Right lobe of liver (tissue), 6 donors: Measurements from ENCODE around the gene C18orf63. TPM values are rescaled to one million over a fixed set of nuclear protein-coding genes. Genes with fewer than 3 reads are reported as not detected.

Experiments
- ATAC-seq, 4 donors: fragments of 200-7000 bp; cut with Tn5 transposase; one replicate each; pipeline ENCODE4 v1.9.1; 2020; ENCODE audit warnings: mild to moderate bottlenecking in 4 of 4, moderate library complexity in 4 of 4
- DNase-seq, 3 donors: peaks; one replicate each; pipeline ENCODE4 v3.0.0-alpha.2; 2020
- H3K27ac ChIP-seq, 3 donors: fragments of 200-600 bp; one replicate each; pipeline ENCODE4 v1.8.0; 2022
- H3K27me3 ChIP-seq, 2 donors: fragments of 200-600 bp; one replicate each; pipeline ENCODE4 v1.8.0; 2022
- H3K36me3 ChIP-seq, 4 donors: fragments of 200-600 bp; sonication (generic) in 1 of 4; one replicate each; pipeline versions ENCODE4 v1.5.1 to v1.8.0; 2017 to 2022; ENCODE audit warnings: control low read depth in 1 of 4
- H3K4me1 ChIP-seq, 4 donors: fragments of 200-600 bp; sonication (generic) in 1 of 4; one replicate each; pipeline versions ENCODE4 v1.5.1 to v1.8.0; 2017 to 2022; ENCODE audit warnings: control low read depth in 1 of 4
- H3K4me3 ChIP-seq, 3 donors: fragments of 200-600 bp; one replicate each; pipeline ENCODE4 v1.8.0; 2022
- H3K9me3 ChIP-seq, 4 donors: fragments of 200-600 bp; sonication (generic) in 1 of 4; one replicate each; pipeline versions ENCODE4 v1.5.1 to v1.8.0; 2017 to 2022; ENCODE audit warnings: control low read depth in 1 of 4
- POLR2A ChIP-seq: fragments of 450-650 bp; IDR thresholded peaks from one replicate; pipeline ENCODE4 v1.6.1; 2017; ENCODE audit warnings: antibody characterized with exemption, mild to moderate bottlenecking
- WGBS: methylation state at CpG from one replicate; pipeline ENCODE4 v1.1.6; 2018; ENCODE audit warnings: low coverage, low lambda C conversion rate; ENCODE audit not compliant: insufficient coverage; ENCODE audit errors: missing lambda C conversion rate; 5-methylcytosine and 5-hydroxymethylcytosine counted together
- intact Hi-C, 2 donors: fragments of 100-400 bp; cut with DNase I; formaldehyde crosslinking; loops; one replicate each; pipeline versions ENCODE4 v1.11.2 to v1.14.1; 2022
- total RNA-seq, 6 experiments: library from RNA; depleted of rRNA in 2 of 6; stranded (reverse); fragments of >200 nt in 2 of 6; fragmentation: NEBNext Ultra II Directional in 3 of 6; extraction: Animal tissue kit (Norgen Biotek cat#: 25700) in 3 of 6; gene quantifications; one replicate each; pipeline versions ENCODE4 v1.1.0 to v1.2.4, GENCODE V29; 2016 to 2023
- TF ChIP-seq, protein P1 (sequence below), 4 donors: fragments of 200-600 bp in 3 of 4; fragments of 450-650 bp in 1 of 4; IDR thresholded peaks; one replicate each; pipeline versions ENCODE4 v1.5.1 to v1.8.0; 2016 to 2022; ENCODE audit warnings: antibody characterized with exemption in 4 of 4, mild to moderate bottlenecking in 2 of 4
- donor health status: DM: no; HTN: yes; CAD: no.
- donor health status: DM: no; HTN: no; CAD: no.
- donor health status: DM: no; HTN: no; CAD: no.
- donor health status: DM: no; HTN: yes; CAD: no.
- donor health status: DM: no; HTN: yes; CAD: no.

Gene C18orf63
- total RNA-seq, 6 experiments from 2014 or later, result not detected

DNA sequence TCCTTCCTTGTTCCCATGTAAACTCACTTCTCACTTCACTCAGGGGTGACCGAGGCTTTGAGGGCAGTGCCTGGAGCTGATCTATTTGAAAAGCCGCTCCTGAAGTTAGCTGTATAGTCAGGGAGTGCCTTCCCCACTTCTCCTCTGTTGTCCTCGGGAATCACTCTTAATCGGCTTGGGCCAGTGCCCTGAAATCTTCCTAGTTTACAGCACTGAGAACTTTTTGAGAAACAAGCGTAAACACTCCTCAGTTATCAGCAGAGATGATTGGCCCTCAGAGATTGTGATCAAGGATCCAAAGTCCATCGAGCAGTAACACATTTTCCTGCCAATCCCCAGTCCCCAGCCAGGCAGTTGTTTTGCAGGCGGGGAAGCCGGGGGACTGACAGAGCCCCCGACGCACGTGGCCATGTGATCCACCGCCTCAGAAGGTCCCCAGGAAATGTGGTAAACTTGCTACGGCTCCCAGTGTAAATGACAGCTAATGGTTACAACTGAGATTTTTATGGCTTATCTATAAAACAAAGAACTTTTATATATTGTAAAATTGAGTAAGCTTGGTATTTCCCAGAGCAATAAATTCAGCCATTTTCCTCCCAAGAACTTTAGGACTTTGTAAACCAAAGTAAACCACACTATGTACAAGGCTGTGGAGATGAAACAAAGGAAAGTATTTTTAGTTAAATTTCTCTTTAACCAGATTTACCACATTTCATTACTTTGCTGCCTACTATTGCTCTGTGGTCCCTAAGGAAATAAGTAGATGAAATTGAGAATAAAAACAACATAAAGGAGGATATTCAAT is 53.5 kb downstream of the C18orf63 start:
- no peaks in the 10 kb centered on the region for H3K36me3 ChIP-seq
- no peaks in the 10 kb centered on the region for H3K9me3 ChIP-seq
- H3K4me3 ChIP-seq, result peak overlapping the region; percentile 20 to 39 (median 26)
- H3K27ac ChIP-seq, result peak overlapping the region; percentile 66 to 86 (median 86)
- peak; percentile 53 for TF ChIP-seq POLR2A
- TF ChIP-seq, protein P1, sequence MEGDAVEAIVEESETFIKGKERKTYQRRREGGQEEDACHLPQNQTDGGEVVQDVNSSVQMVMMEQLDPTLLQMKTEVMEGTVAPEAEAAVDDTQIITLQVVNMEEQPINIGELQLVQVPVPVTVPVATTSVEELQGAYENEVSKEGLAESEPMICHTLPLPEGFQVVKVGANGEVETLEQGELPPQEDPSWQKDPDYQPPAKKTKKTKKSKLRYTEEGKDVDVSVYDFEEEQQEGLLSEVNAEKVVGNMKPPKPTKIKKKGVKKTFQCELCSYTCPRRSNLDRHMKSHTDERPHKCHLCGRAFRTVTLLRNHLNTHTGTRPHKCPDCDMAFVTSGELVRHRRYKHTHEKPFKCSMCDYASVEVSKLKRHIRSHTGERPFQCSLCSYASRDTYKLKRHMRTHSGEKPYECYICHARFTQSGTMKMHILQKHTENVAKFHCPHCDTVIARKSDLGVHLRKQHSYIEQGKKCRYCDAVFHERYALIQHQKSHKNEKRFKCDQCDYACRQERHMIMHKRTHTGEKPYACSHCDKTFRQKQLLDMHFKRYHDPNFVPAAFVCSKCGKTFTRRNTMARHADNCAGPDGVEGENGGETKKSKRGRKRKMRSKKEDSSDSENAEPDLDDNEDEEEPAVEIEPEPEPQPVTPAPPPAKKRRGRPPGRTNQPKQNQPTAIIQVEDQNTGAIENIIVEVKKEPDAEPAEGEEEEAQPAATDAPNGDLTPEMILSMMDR (IDR thresholded peaks at IDR 0.05), result no peak
- WGBS, result 17% methylated on average over 13 of the region's 13 CpGs
- ATAC-seq (peak; percentile 82 to 89 (median 84)), DNase-seq (peak; percentile 64 to 85 (median 78))
- no peaks in the 10 kb centered on the region for H3K27me3 ChIP-seq
- H3K4me1 ChIP-seq, result peaks cover 0 to 20% (median 0%) of the 10 kb centered on the region in 4 donors
- intact Hi-C loops, result no loop called here

DNA sequence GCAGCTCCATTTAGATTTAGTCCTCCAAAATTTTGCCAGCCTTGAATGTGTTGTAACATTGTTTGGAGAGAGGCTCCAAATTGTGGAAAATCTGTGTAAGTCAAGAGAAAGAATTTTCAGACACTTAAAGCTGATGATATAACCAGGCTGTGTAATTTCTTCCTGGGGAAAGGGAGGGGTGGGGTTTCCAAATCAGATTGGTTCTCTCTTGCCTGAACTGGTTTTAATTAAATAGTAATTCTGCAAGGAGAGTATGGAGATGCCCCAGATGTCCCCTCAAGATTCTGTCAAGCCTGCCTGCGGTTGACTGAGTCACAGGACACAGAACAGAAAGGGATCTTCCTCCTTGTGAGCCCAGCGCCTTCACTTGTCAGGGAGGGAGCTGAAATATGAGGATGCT is 54.5 kb downstream of the C18orf63 start:
- Histone ChIP-seq H3K36me3 (no peaks in the 10 kb centered on the region), H3K9me3 (no peaks in the 10 kb centered on the region), H3K27ac (peak overlapping the region in 1 of 3 donors; percentile 86), H3K4me1 (peaks cover 0 to 20% (median 0%) of the 10 kb centered on the region in 4 donors), H3K4me3 (no peak overlapping the region), H3K27me3 (no peaks in the 10 kb centered on the region)
- DNase-seq, result no peak
- TF ChIP-seq POLR2A, result no peak
- TF ChIP-seq, protein P1 (IDR thresholded peaks at IDR 0.05), result no peak
- intact Hi-C loops, result loop anchor here in 1 of 2 donors (10.0 kb wide), 1 partner anchor 115 kb away; no protein-coding TSS in a partner anchor
- ATAC-seq, result no peak
- 100% methylated on average over 1 of the region's 2 CpGs for WGBS

DNA sequence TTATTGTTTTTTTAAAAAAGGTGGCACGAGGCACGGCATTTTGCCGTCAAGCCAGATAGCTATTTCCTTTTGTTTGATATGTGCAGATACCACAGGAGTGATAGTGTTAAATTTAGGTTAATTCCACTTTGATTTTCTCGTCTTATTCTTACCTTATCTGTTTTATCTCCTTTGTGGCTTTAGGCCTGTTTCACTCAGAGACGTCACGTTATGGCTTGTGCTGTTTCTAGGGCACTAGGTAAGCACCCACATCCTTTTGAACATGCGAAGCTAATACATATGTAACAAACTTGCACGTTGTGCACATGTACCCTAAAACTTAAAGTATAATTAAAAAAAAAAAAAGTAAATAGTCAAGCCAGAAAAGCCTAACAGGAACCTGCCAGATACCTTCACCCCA is 57.8 kb downstream of the C18orf63 start:
- no peaks in the 10 kb centered on the region for H3K9me3 ChIP-seq
- peaks cover 0 to 9% (median 0%) of the 10 kb centered on the region in 4 donors for H3K4me1 ChIP-seq
- TF ChIP-seq, protein P1 (IDR thresholded peaks at IDR 0.05), result no peak
- TF ChIP-seq POLR2A, result no peak
- no peak overlapping the region for H3K4me3 ChIP-seq
- H3K36me3 ChIP-seq, result no peaks in the 10 kb centered on the region
- intact Hi-C loops, result loop anchor here in 1 of 2 donors (10.0 kb wide), 1 partner anchor 111 kb away; no protein-coding TSS in a partner anchor
- DNase-seq, result no peak
- no peaks in the 10 kb centered on the region for H3K27me3 ChIP-seq
- no peak for ATAC-seq
- H3K27ac ChIP-seq, result no peak overlapping the region
- WGBS, result 71% methylated on average over 8 of the region's 8 CpGs

DNA sequence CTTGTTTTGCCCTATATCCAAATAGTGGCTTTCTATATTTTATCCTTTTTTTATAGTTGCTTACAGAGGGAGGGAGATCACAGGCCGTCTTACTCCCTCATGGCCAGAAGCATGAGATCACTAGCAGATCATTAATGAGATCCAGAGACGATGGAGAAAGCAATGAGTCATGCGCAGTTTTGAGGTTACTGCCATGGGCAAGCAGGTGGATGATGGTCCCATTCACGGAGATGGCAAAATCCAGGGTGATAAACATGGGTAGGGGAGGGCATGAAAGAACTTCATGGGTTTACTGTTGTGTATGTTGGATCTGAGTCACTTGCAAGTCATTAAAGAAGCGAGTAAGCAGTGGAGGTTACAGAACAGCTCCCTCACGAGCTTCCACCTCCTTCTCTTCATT is 60.4 kb downstream of the C18orf63 start:
- TF ChIP-seq, protein P1 (IDR thresholded peaks at IDR 0.05), result no peak
- no peak for TF ChIP-seq POLR2A
- ATAC-seq, result peak in 1 of 4 donors; percentile 64
- 44% methylated on average over 5 of the region's 6 CpGs for WGBS
- H3K4me3 ChIP-seq, result no peak overlapping the region
- no peaks in the 10 kb centered on the region for H3K36me3 ChIP-seq
- H3K4me1 ChIP-seq, result no peaks in the 10 kb centered on the region
- no peaks in the 10 kb centered on the region for H3K27me3 ChIP-seq
- H3K9me3 ChIP-seq, result no peaks in the 10 kb centered on the region
- intact Hi-C loops, result loop anchor here in 1 of 2 donors (10.0 kb wide), 1 partner anchor 109 kb away; no protein-coding TSS in a partner anchor
- H3K27ac ChIP-seq, result no peak overlapping the region
- no peak for DNase-seq
